Mesenchymal stem cell (in vitro differentiated cells and primary cell): Measurements from ENCODE around the gene SLC20A1.

ENCODE experiments used
- DNase-seq: peaks from one replicate; pipeline ENCODE4 v3.0.0-alpha.2; 2013
- H2AFZ ChIP-seq: one replicate; pipeline ENCODE4 v1.6.1; 2013; ENCODE audit warnings: low read depth, mild to moderate bottlenecking, control low read depth, inconsistent platforms, low read length, moderate library complexity
- H2AK5ac ChIP-seq: 2 replicates; pipeline ENCODE4 v1.6.1; 2013; ENCODE audit warnings: low read length, moderate library complexity, mild to moderate bottlenecking, inconsistent platforms; ENCODE audit not compliant: severe bottlenecking
- H2BK120ac ChIP-seq: one replicate; pipeline ENCODE4 v1.6.1; 2013; ENCODE audit warnings: low read depth, mild to moderate bottlenecking, inconsistent platforms, low read length, moderate library complexity
- H2BK12ac ChIP-seq, 2 experiments: one replicate each; pipeline ENCODE4 v1.6.1; 2013; ENCODE audit warnings: inconsistent platforms in 2 of 2, low read length in 2 of 2, mild to moderate bottlenecking in 2 of 2, moderate library complexity in 2 of 2, control low read depth in 1 of 2
- H2BK15ac ChIP-seq: one replicate; pipeline ENCODE4 v1.6.1; 2013; ENCODE audit warnings: mild to moderate bottlenecking, low read depth, inconsistent platforms; ENCODE audit not compliant: poor library complexity, severe bottlenecking
- H2BK5ac ChIP-seq: 2 replicates; pipeline ENCODE4 v1.6.1; 2013; ENCODE audit warnings: low read depth, mild to moderate bottlenecking, low read length, control low read depth, inconsistent platforms; ENCODE audit not compliant: poor library complexity, severe bottlenecking
- H3K14ac ChIP-seq, 2 experiments: one replicate each; pipeline ENCODE4 v1.6.1; 2013; ENCODE audit warnings: inconsistent platforms in 2 of 2, low read length in 2 of 2, control low read depth in 1 of 2, mild to moderate bottlenecking in 1 of 2, moderate library complexity in 1 of 2
- H3K18ac ChIP-seq, 2 experiments: one replicate each; pipeline ENCODE4 v1.6.1; 2013; ENCODE audit warnings: inconsistent platforms in 2 of 2, low read length in 2 of 2, control low read depth in 1 of 2, low read depth in 1 of 2, mild to moderate bottlenecking in 1 of 2
- H3K23ac ChIP-seq, 2 experiments: one replicate each; pipeline ENCODE4 v1.6.1; 2013; ENCODE audit warnings: inconsistent platforms in 2 of 2, low read length in 2 of 2, mild to moderate bottlenecking in 2 of 2, moderate library complexity in 2 of 2, control low read depth in 1 of 2
- H3K27ac ChIP-seq: 2 replicates; pipeline ENCODE4 v1.5.1; 2013; ENCODE audit warnings: mild to moderate bottlenecking, moderate library complexity, low read length, control low read depth, inconsistent platforms; ENCODE audit not compliant: poor library complexity, severe bottlenecking
- H3K27me3 ChIP-seq, 2 experiments: 2 replicates each; pipeline versions ENCODE4 v1.6.1 to v1.7.0; 2013; ENCODE audit warnings: low read length in 2 of 2, mild to moderate bottlenecking in 2 of 2, moderate library complexity in 2 of 2, control low read depth in 1 of 2, inconsistent platforms in 1 of 2; ENCODE audit not compliant: control insufficient read depth in 1 of 2, insufficient read depth in 1 of 2
- H3K36me3 ChIP-seq, 2 experiments: 2 replicates each; pipeline versions ENCODE4 v1.6.1 to v1.7.0; 2013; ENCODE audit warnings: low read length in 2 of 2, control low read depth in 1 of 2, inconsistent platforms in 1 of 2, low read depth in 1 of 2, mild to moderate bottlenecking in 1 of 2; ENCODE audit not compliant: insufficient read depth in 2 of 2, control insufficient read depth in 1 of 2
- H3K4ac ChIP-seq, 2 experiments: one replicate each; pipeline ENCODE4 v1.6.1; 2013; ENCODE audit warnings: inconsistent platforms in 2 of 2, low read length in 2 of 2, mild to moderate bottlenecking in 2 of 2, moderate library complexity in 2 of 2, control low read depth in 1 of 2, low read depth in 1 of 2
- H3K4me1 ChIP-seq: 2 replicates; pipeline ENCODE4 v1.6.1; 2013; ENCODE audit warnings: low read depth, low read length, control low read depth; ENCODE audit not compliant: control insufficient read depth, insufficient read depth
- H3K4me2 ChIP-seq: 2 replicates; pipeline ENCODE4 v1.6.1; 2013; ENCODE audit warnings: low read length, mild to moderate bottlenecking, inconsistent platforms; ENCODE audit not compliant: poor library complexity, severe bottlenecking
- H3K4me3 ChIP-seq, 2 experiments: 2 replicates each; pipeline versions ENCODE4 v1.5.1 to v1.7.0; 2013; ENCODE audit warnings: low read length in 2 of 2, mild to moderate bottlenecking in 2 of 2, control low read depth in 1 of 2, low read depth in 1 of 2; ENCODE audit not compliant: insufficient read depth in 1 of 2
- H3K79me1 ChIP-seq: replicated peaks from 2 replicates; pipeline ENCODE4 v1.6.1; 2013; ENCODE audit warnings: mild to moderate bottlenecking, control low read depth, low read length, inconsistent platforms; ENCODE audit not compliant: poor library complexity, severe bottlenecking
- H3K9ac ChIP-seq: 2 replicates; pipeline ENCODE4 v1.7.0; 2013; ENCODE audit warnings: mild to moderate bottlenecking, low read length, moderate library complexity
- H3K9me3 ChIP-seq: 2 replicates; pipeline ENCODE4 v1.7.0; 2013; ENCODE audit warnings: mild to moderate bottlenecking, low read length; ENCODE audit not compliant: control insufficient read depth
- H4K8ac ChIP-seq: one replicate; pipeline ENCODE4 v1.6.1; 2013; ENCODE audit warnings: inconsistent platforms, mild to moderate bottlenecking, low read length, moderate library complexity
- H4K91ac ChIP-seq: one replicate; pipeline ENCODE4 v1.6.1; 2013; ENCODE audit warnings: mild to moderate bottlenecking, low read length, inconsistent platforms
- WGBS: methylation state at CpG from one replicate; pipeline ENCODE4 v1.1.7; 2013; ENCODE audit warnings: mixed read lengths; 5-methylcytosine and 5-hydroxymethylcytosine counted together

SLC20A1 gene

DNA sequence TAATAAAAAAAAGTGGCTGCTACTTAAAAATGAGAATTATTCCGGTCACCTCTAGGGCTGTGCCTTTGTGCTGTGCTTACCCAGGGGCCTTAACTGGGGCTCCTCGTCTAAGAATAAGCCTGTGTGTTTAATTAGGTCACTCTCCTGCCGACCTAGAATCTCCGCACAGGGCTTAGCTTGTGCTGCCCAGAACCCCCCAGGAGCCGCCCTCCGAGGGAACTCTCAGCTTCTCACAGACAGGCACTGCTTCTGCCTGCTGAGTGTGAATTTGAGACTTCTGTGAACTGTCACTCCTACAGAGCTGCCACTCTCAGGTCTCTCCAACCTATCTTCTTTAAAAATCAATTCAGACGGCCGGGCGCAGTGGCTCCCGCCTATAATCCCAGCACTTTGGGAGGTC is 63.2 kb downstream of the SLC20A1 start:
- Histone ChIP-seq H2BK15ac (no peak overlapping the region), H3K4ac (no peak overlapping the region), H3K27me3 (peaks cover 0 to 9% of the 10 kb centered on the region in 2 experiments), H4K8ac (no peak overlapping the region), H3K9me3 (no peaks in the 10 kb centered on the region), H3K4me3 (no peak overlapping the region), H3K14ac (no peak overlapping the region), H2AFZ (no peak overlapping the region), H3K79me1 (no peaks in the 10 kb centered on the region), H3K18ac (no peak overlapping the region), H3K9ac (no peak overlapping the region), H2BK120ac (no peak overlapping the region), H3K27ac (no peak overlapping the region), H2BK5ac (no peak overlapping the region), H2BK12ac (no peak overlapping the region), H2AK5ac (no peak overlapping the region), H3K23ac (no peak overlapping the region), H3K36me3 (no peaks in the 10 kb centered on the region), H4K91ac (no peak overlapping the region), H3K4me1 (no peaks in the 10 kb centered on the region), H3K4me2 (no peak overlapping the region)
- DNase-seq, result no peak
- WGBS, result 77% methylated on average over 10 of the region's 10 CpGs

DNA sequence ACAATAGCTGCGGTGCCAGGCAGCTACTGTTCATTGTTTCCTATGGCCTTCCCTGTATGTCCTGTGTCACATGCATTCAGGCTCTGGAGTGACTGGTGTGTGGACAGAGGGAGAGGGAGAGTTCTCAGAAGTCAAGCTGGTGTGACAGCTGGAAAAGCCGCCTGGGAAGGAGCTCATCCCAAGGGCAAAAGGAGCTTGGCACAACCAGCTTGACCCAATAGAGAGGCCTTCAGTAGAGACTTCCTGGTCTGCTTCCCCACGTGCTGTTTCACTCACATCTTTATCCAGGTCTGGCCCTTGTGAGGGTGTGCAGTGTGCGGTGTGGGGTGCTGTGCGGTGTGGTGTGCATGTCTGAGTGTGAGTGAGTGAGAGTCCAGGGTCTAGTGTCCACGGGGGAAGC is 64.0 kb downstream of the SLC20A1 start:
- no peaks in the 10 kb centered on the region for H3K4me1 ChIP-seq
- H3K27ac ChIP-seq, result no peak overlapping the region
- no peak overlapping the region for H3K18ac ChIP-seq
- H2AFZ ChIP-seq, result no peak overlapping the region
- no peak overlapping the region for H2BK15ac ChIP-seq
- no peak overlapping the region for H4K8ac ChIP-seq
- no peak for DNase-seq
- H2BK12ac ChIP-seq, result peak overlapping the region in 1 of 2 experiments; percentile 28
- peak overlapping the region in 1 of 2 experiments; percentile 13 for H3K4ac ChIP-seq
- H3K79me1 ChIP-seq, result no peaks in the 10 kb centered on the region
- H3K27me3 ChIP-seq, result peaks cover 0 to 9% of the 10 kb centered on the region in 2 experiments
- H3K4me2 ChIP-seq, result no peak overlapping the region
- no peak overlapping the region for H2AK5ac ChIP-seq
- no peak overlapping the region for H2BK120ac ChIP-seq
- H2BK5ac ChIP-seq, result no peak overlapping the region
- no peak overlapping the region for H3K9ac ChIP-seq
- H3K4me3 ChIP-seq, result no peak overlapping the region
- H4K91ac ChIP-seq, result no peak overlapping the region
- 96% methylated on average over 6 of the region's 6 CpGs for WGBS
- no peak overlapping the region for H3K14ac ChIP-seq
- H3K9me3 ChIP-seq, result no peaks in the 10 kb centered on the region
- no peaks in the 10 kb centered on the region for H3K36me3 ChIP-seq
- H3K23ac ChIP-seq, result no peak overlapping the region

DNA sequence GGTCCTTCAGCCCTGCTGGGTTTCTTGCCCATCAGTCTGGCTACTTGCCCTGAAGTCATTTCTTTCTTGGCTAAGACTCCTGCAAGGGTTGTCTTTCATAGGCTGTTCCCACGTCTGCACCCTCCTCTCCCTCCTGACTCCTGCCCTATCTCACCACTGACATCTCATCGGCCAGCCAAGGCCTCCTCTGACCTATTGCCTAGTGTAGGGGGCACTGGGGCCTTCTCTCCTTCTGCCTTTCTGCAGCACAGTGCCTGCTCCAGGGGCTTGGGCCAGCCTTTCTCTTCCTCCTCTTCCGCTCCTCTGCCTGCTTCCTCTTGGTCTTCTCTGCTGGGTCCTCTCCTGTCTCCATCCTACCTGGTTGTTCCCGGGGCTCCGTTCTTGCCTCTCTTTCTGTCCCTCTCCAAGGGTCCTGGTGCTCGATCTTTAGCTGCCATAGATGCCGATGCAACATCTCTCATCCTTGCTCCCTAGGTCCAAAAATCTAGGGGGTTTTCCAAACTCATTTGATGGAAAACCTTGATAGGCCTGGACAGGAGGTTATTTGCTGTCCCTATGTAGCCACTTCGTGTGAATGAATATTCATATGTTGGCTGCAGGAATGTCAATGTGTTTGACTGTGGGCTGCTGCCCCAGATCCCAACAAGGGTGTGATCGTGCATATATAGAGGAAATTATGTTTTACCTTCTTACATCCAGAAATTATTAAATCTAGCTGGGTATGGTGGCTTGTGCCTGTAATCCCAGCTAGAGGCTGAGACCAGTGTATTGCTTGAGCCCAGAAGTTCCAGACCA is 65.4 kb downstream of the SLC20A1 start:
- Histone ChIP-seq H3K27me3 (peaks cover 0 to 9% of the 10 kb centered on the region in 2 experiments), H2AFZ (no peak overlapping the region), H3K4me2 (no peak overlapping the region), H3K79me1 (no peaks in the 10 kb centered on the region), H2BK12ac (no peak overlapping the region), H2BK15ac (no peak overlapping the region), H3K4me1 (no peaks in the 10 kb centered on the region), H3K27ac (no peak overlapping the region), H3K14ac (no peak overlapping the region), H3K36me3 (no peaks in the 10 kb centered on the region), H3K4ac (no peak overlapping the region), H3K23ac (no peak overlapping the region), H2AK5ac (no peak overlapping the region), H4K91ac (no peak overlapping the region), H3K9me3 (no peaks in the 10 kb centered on the region), H2BK120ac (no peak overlapping the region), H2BK5ac (no peak overlapping the region), H3K18ac (no peak overlapping the region), H3K9ac (no peak overlapping the region), H4K8ac (no peak overlapping the region), H3K4me3 (no peak overlapping the region)
- WGBS, result 86% methylated on average over 7 of the region's 9 CpGs
- no peak for DNase-seq

DNA sequence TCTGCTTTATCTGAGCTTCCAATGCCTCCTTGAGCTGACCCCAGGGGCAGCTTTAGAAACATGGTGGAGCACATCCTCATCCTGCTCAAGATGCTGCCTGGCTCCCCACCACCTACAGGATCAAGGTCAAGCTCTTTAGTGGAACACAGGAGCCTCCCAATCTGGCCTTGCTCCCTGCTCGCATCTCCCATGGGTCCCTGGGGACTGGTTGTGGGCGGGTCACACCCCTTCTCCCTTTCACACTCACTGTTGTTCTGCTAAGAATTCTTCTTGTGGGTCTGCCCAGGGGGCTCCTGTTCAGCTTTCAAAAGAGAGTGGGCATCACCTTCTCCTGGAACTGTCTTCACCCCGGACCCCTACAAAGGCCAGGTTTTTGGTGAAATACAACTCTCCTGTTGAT is 66.7 kb downstream of the SLC20A1 start:
- H3K27ac ChIP-seq, result no peak overlapping the region
- no peak overlapping the region for H2BK12ac ChIP-seq
- H2AFZ ChIP-seq, result no peak overlapping the region
- no peak overlapping the region for H2BK120ac ChIP-seq
- WGBS, result 87% methylated on average over 3 of the region's 3 CpGs
- no peak overlapping the region for H4K91ac ChIP-seq
- no peaks in the 10 kb centered on the region for H3K36me3 ChIP-seq
- no peaks in the 10 kb centered on the region for H3K9me3 ChIP-seq
- no peak overlapping the region for H3K14ac ChIP-seq
- no peak overlapping the region for H2BK5ac ChIP-seq
- peaks cover 0 to 6% of the 10 kb centered on the region in 2 experiments for H3K27me3 ChIP-seq
- H3K4ac ChIP-seq, result no peak overlapping the region
- H2BK15ac ChIP-seq, result no peak overlapping the region
- no peak overlapping the region for H3K9ac ChIP-seq
- no peaks in the 10 kb centered on the region for H3K4me1 ChIP-seq
- H3K79me1 ChIP-seq, result no peaks in the 10 kb centered on the region
- DNase-seq, result no peak
- H3K4me3 ChIP-seq, result no peak overlapping the region
- no peak overlapping the region for H4K8ac ChIP-seq
- H2AK5ac ChIP-seq, result no peak overlapping the region
- no peak overlapping the region for H3K23ac ChIP-seq
- H3K4me2 ChIP-seq, result no peak overlapping the region
- H3K18ac ChIP-seq, result no peak overlapping the region
